ENCODE measurements around the gene RRP36. TPM values are rescaled to one million over a fixed set of nuclear protein-coding genes. Genes with fewer than 3 reads are reported as not detected.

RRP36 gene
- polyA plus RNA-seq, 1 donor from 2014 or later = 79.2 TPM

- Histone ChIP-seq H4K20me1 (ENCODE audit: insufficient read depth) (no peaks in the 10 kb centered on the region), H3K9me2 (ENCODE audit: insufficient read depth, low read length) (no peaks in the 10 kb centered on the region), H3K27me3 (ENCODE audit: insufficient read depth, low read depth, low read length) (no peaks in the 10 kb centered on the region), H3F3A (ENCODE audit: insufficient read depth, low read length, poor library complexity, severe bottlenecking) (no peaks in the 10 kb centered on the region), H3K4me3 (ENCODE audit: low read length) (no peak overlapping the region), H3K27ac (ENCODE audit: low read length) (no peak overlapping the region), H3K9me3 (ENCODE audit: low read length) (no peaks in the 10 kb centered on the region), H3K36me3 (ENCODE audit: insufficient read depth, low read length) (no peaks in the 10 kb centered on the region), H2AFZ (ENCODE audit: low read depth, low read length) (no peak overlapping the region), H3K4me2 (ENCODE audit: low read length) (no peak overlapping the region), H3K79me2 (replicated peaks; ENCODE audit: insufficient read depth, low read length) (no peaks in the 10 kb centered on the region), H3K9ac (ENCODE audit: low read length) (no peak overlapping the region)
- no peak for TF ChIP-seq POLR2AphosphoS5 (IDR thresholded peaks at IDR 0.05)
These were observed 14.3 kb upstream of the RRP36 start for GRCh38 chr6:43007126-43007525.

GRCh38 chr6:43009124-43009523 is 12.3 kb upstream of the RRP36 start:
- Histone ChIP-seq H3K9me2 (ENCODE audit: insufficient read depth, low read length) (no peaks in the 10 kb centered on the region), H3K4me3 (ENCODE audit: low read length) (no peak overlapping the region), H3K27ac (ENCODE audit: low read length) (no peak overlapping the region), H2AFZ (ENCODE audit: low read depth, low read length) (no peak overlapping the region), H3K9ac (ENCODE audit: low read length) (no peak overlapping the region), H3K79me2 (replicated peaks; ENCODE audit: insufficient read depth, low read length) (peaks cover 10% of the 10 kb centered on the region), H4K20me1 (ENCODE audit: insufficient read depth) (no peaks in the 10 kb centered on the region), H3K9me3 (ENCODE audit: low read length) (no peaks in the 10 kb centered on the region), H3K27me3 (ENCODE audit: insufficient read depth, low read depth, low read length) (no peaks in the 10 kb centered on the region), H3F3A (ENCODE audit: insufficient read depth, low read length, poor library complexity, severe bottlenecking) (no peaks in the 10 kb centered on the region), H3K36me3 (ENCODE audit: insufficient read depth, low read length) (no peaks in the 10 kb centered on the region), H3K4me2 (ENCODE audit: low read length) (no peak overlapping the region)
- TF ChIP-seq MXI1 (conservative IDR thresholded peaks at IDR 0.05; ENCODE audit: poor library complexity, severe bottlenecking) (no peak), SMC3 (conservative IDR thresholded peaks at IDR 0.05; ENCODE audit: poor library complexity) (peak; percentile 70), RAD21 (conservative IDR thresholded peaks at IDR 0.05) (peak; percentile 64), CTCF (IDR thresholded peaks at IDR 0.05; ENCODE audit: poor library complexity, severe bottlenecking) (peak; percentile 59), REST (IDR thresholded peaks at IDR 0.05; ENCODE audit: borderline replicate concordance) (no peak), EP300 (conservative IDR thresholded peaks at IDR 0.05; ENCODE audit: poor library complexity, severe bottlenecking) (no peak), EZH2 (IDR thresholded peaks at IDR 0.05; ENCODE audit: borderline replicate concordance, insufficient read depth, low read length, poor library complexity, severe bottlenecking) (no peak)

GRCh38 chr6:43011207-43011606 is 10.2 kb upstream of the RRP36 start:
- Histone ChIP-seq H3K9me3 (ENCODE audit: low read length) (no peaks in the 10 kb centered on the region), H3K27ac (ENCODE audit: low read length) (no peak overlapping the region), H3K4me3 (ENCODE audit: low read length) (no peak overlapping the region), H3K9ac (ENCODE audit: low read length) (no peak overlapping the region), H3K36me3 (ENCODE audit: insufficient read depth, low read length) (no peaks in the 10 kb centered on the region), H3F3A (ENCODE audit: insufficient read depth, low read length, poor library complexity, severe bottlenecking) (no peaks in the 10 kb centered on the region), H3K79me2 (replicated peaks; ENCODE audit: insufficient read depth, low read length) (peaks cover 29% of the 10 kb centered on the region), H3K4me2 (ENCODE audit: low read length) (no peak overlapping the region), H2AFZ (ENCODE audit: low read depth, low read length) (no peak overlapping the region), H4K20me1 (ENCODE audit: insufficient read depth) (no peaks in the 10 kb centered on the region), H3K27me3 (ENCODE audit: insufficient read depth, low read depth, low read length) (no peaks in the 10 kb centered on the region), H3K9me2 (ENCODE audit: insufficient read depth, low read length) (no peaks in the 10 kb centered on the region)
- TF ChIP-seq MXI1 (conservative IDR thresholded peaks at IDR 0.05; ENCODE audit: poor library complexity, severe bottlenecking) = no peak
- TF ChIP-seq POLR2AphosphoS5 (IDR thresholded peaks at IDR 0.05) = no peak
- no peak for TF ChIP-seq CTCF (IDR thresholded peaks at IDR 0.05; ENCODE audit: poor library complexity, severe bottlenecking)
- TF ChIP-seq SMC3 (conservative IDR thresholded peaks at IDR 0.05; ENCODE audit: poor library complexity) = no peak
- no peak for TF ChIP-seq EZH2 (IDR thresholded peaks at IDR 0.05; ENCODE audit: borderline replicate concordance, insufficient read depth, low read length, poor library complexity, severe bottlenecking)
- TF ChIP-seq REST (IDR thresholded peaks at IDR 0.05; ENCODE audit: borderline replicate concordance) = no peak
- no peak for TF ChIP-seq TAF1 (IDR thresholded peaks at IDR 0.05; ENCODE audit: low read depth)
- no peak for TF ChIP-seq RAD21 (conservative IDR thresholded peaks at IDR 0.05)
- TF ChIP-seq EP300 (conservative IDR thresholded peaks at IDR 0.05; ENCODE audit: poor library complexity, severe bottlenecking) = no peak

Data from neural cell (in vitro differentiated cells).